ENCODE results near the gene CCDC50. TPM values are rescaled to one million over a fixed set of nuclear protein-coding genes. Genes with fewer than 3 reads are reported as not detected.

CCDC50 gene
- total and polyA plus RNA-seq, 2 of the 8 experiments (the other 6 are each of a cell fraction or from before 2014, with no cell fraction given): 7.3 to 19.2 TPM

- no peaks in the 10 kb centered on the region for H4K20me1 ChIP-seq (replicated peaks in 1 of 2; ENCODE audit: control insufficient read depth in 1 of 2, insufficient read depth in 2 of 2, low read length in 2 of 2)
- H4K5ac ChIP-seq (ENCODE audit: insufficient read length, low read depth, low read length): no peak overlapping the region
- no peaks in the 10 kb centered on the region for H3K36me3 ChIP-seq (ENCODE audit: control insufficient read depth in 2 of 4, insufficient read depth in 4 of 4, low read length in 3 of 4)
- H3K4me1 ChIP-seq (replicated peaks in 1 of 4; ENCODE audit: control insufficient read depth in 3 of 4, insufficient read depth in 4 of 4, low read length in 3 of 4): no peaks in the 10 kb centered on the region
- TF ChIP-seq CHD1 (IDR thresholded peaks at IDR 0.05; ENCODE audit: low read depth, low read length) (no peak), SUZ12 (IDR thresholded peaks at IDR 0.05; ENCODE audit: low read length) (no peak), HDAC6 (IDR thresholded peaks at IDR 0.05; ENCODE audit: low read depth, low read length) (no peak), TCF12 (IDR thresholded peaks at IDR 0.05; ENCODE audit: low read depth, low read length) (no peak), RAD21 (IDR thresholded peaks at IDR 0.05 in 1 of 2, conservative IDR thresholded peaks at IDR 0.05 in 1 of 2; ENCODE audit: low read depth in 2 of 2, low read length in 2 of 2) (no peak), JUN (IDR thresholded peaks at IDR 0.05; ENCODE audit: low read depth, low read length) (no peak)
- no peak overlapping the region for H3K9ac ChIP-seq (replicated peaks in 1 of 4; ENCODE audit: extremely low read depth in 1 of 4, low read depth in 3 of 4, low read length in 3 of 4)
- no peaks in the 10 kb centered on the region; the same call in 1 of the 2 replicates for H3K23me2 ChIP-seq (ENCODE audit: low read depth, low read length)
- H4K91ac ChIP-seq (replicated peaks; ENCODE audit: insufficient read length, low read length): no peak overlapping the region
- no peak overlapping the region for H3K4ac ChIP-seq (replicated peaks; ENCODE audit: insufficient read length, low read depth, low read length)
- no peak overlapping the region for H2AFZ ChIP-seq (ENCODE audit: low read length)
- H3K4me3 ChIP-seq (ENCODE audit: extremely low read depth in 1 of 4, insufficient read depth in 2 of 4, low read depth in 3 of 4, low read length in 4 of 4): no peak overlapping the region
- no peak overlapping the region for H3K23ac ChIP-seq (ENCODE audit: insufficient read length)
- no peak overlapping the region for H2AK5ac ChIP-seq (ENCODE audit: low read depth, low read length)
- FAIRE-seq: no peak
- 81% methylated on average over 1 of the region's 1 CpG; no CpG with 5 or more reads in 1 of the 2 experiments for WGBS, 2 experiments (ENCODE audit: extremely low coverage in 1 of 2, insufficient coverage in 1 of 2, insufficient read length in 1 of 2, insufficient replicate concordance in 2 of 2, low coverage in 1 of 2, low lambda C conversion rate in 2 of 2, missing lambda C conversion rate in 1 of 2)
- no peaks in the 10 kb centered on the region for H3K27me3 ChIP-seq (replicated peaks in 1 of 4; ENCODE audit: control insufficient read depth in 3 of 4, extremely low read depth in 1 of 4, insufficient read depth in 3 of 4, low read length in 3 of 4)
- H2BK20ac ChIP-seq (ENCODE audit: low read length): no peak overlapping the region
- H2BK12ac ChIP-seq (ENCODE audit: low read depth, low read length): no peak overlapping the region
- H2BK15ac ChIP-seq (ENCODE audit: low read length): no peak overlapping the region
- no peak overlapping the region for H3K4me2 ChIP-seq (ENCODE audit: insufficient read depth in 1 of 2, low read depth in 2 of 2, low read length in 2 of 2)
- ChIA-PET POLR2A (ENCODE audit: partially characterized antibody) (no interaction called here), CTCF (ENCODE audit: partially characterized antibody) (interaction anchor here (0.9 kb wide), 1 partner anchor 989 kb away, joined by 3 read pairs; no protein-coding TSS in a partner anchor)
- no peak overlapping the region for H4K8ac ChIP-seq (ENCODE audit: extremely low read depth, insufficient read depth, low read length)
- H3K79me2 ChIP-seq (ENCODE audit: control insufficient read depth in 1 of 2, insufficient read depth in 2 of 2, low read length in 2 of 2): no peaks in the 10 kb centered on the region
- H3K56ac ChIP-seq (replicated peaks; ENCODE audit: insufficient read length, low read depth, low read length): no peak overlapping the region
- H3K14ac ChIP-seq (ENCODE audit: insufficient read length): no peak overlapping the region
- H3K9me3 ChIP-seq (ENCODE audit: insufficient read depth in 2 of 2, low read depth in 1 of 2, low read length in 1 of 2): peaks cover 0 to 3% of the 10 kb centered on the region in 2 experiments; a peak in 1 of 4 replicates
- H3K18ac ChIP-seq (ENCODE audit: extremely low read depth, low read length): no peak overlapping the region
- no peak overlapping the region for H2BK5ac ChIP-seq (ENCODE audit: low read depth, low read length)
- no peak overlapping the region for H3K27ac ChIP-seq (ENCODE audit: low read depth, low read length)
- no peaks in the 10 kb centered on the region for H3K79me1 ChIP-seq (ENCODE audit: low read depth, low read length)
- no peak overlapping the region for H2BK120ac ChIP-seq (replicated peaks; ENCODE audit: low read depth, low read length)
- no peak for DNase-seq (ENCODE audit: low read depth in 1 of 2, low spot score in 2 of 2)
These were observed 104.8 kb downstream of the CCDC50 start for GRCh38 chr3:191434024-191434423.

Measured in H1 (cell line).